Activated CD4-positive, alpha-beta T cell treated with anti-CD3 and anti-CD28 coated beads for 36 hours (primary cell): ENCODE data around the gene C6orf62. TPM values are rescaled to one million over a fixed set of nuclear protein-coding genes. Genes with fewer than 3 reads are reported as not detected.
"Not testable (repeated sequence)": the region's sequence is repeated elsewhere in the genome, so short reads cannot be mapped to it uniquely, and the experiment has no call there.

Experiments
- ATAC-seq: fragments of 200-7000 bp; cut with Tn5 transposase; one replicate; pipeline ENCODE4 v1.10.0; 2021; ENCODE audit warnings: mild to moderate bottlenecking, moderate library complexity
- CTCF ChIA-PET: fragments of 350-600 bp; sonication (Branson Sonifier 250); formaldehyde crosslinking; loops from one replicate; lab custom pipeline; 2021; ENCODE audit warnings: antibody characterized with exemption; lab: Charles Lee
- POLR2A ChIA-PET: fragments of 350-600 bp; sonication (Branson Sonifier 250); formaldehyde crosslinking; loops from one replicate; lab custom pipeline; 2021; ENCODE audit warnings: antibody characterized with exemption, inconsistent platforms; lab: Charles Lee
- DNase-seq: peaks from one replicate; pipeline ENCODE4 v3.0.0-alpha.2; 2020
- H3K27ac Mint-ChIP-seq: one replicate; pipeline ENCODE4 v1.8.0; 2021; ENCODE audit warnings: mixed read lengths
- H3K27me3 Mint-ChIP-seq: one replicate; pipeline ENCODE4 v1.8.0; 2021; ENCODE audit warnings: mixed read lengths
- H3K36me3 Mint-ChIP-seq: one replicate; pipeline ENCODE4 v1.8.0; 2021; ENCODE audit warnings: low read depth, mixed read lengths
- H3K4me1 Mint-ChIP-seq: one replicate; pipeline ENCODE4 v1.8.0; 2021; ENCODE audit warnings: mixed read lengths
- H3K4me3 Mint-ChIP-seq: one replicate; pipeline ENCODE4 v1.8.0; 2021; ENCODE audit warnings: mild to moderate bottlenecking, moderate library complexity, mixed read lengths
- H3K9me3 Mint-ChIP-seq: one replicate; pipeline ENCODE4 v1.8.0; 2021; ENCODE audit warnings: low read depth, mixed read lengths
- intact Hi-C, 2 experiments: fragments of 100-400 bp; cut with DNase I in 1 of 2; cut with micrococcal nuclease in 1 of 2; formaldehyde crosslinking; loops; one replicate each; pipeline versions ENCODE4 v1.14.2 to v1.15.1; 2022 to 2024; cut with DNase I, micrococcal nuclease
- total RNA-seq, 2 experiments: library from RNA; stranded (reverse); gene quantifications; one replicate each; pipeline ENCODE4 v1.2.3, GENCODE V29; 2021

Gene C6orf62
- 100 to 1,000 TPM; 141 to 147 TPM for total RNA-seq

DNA sequence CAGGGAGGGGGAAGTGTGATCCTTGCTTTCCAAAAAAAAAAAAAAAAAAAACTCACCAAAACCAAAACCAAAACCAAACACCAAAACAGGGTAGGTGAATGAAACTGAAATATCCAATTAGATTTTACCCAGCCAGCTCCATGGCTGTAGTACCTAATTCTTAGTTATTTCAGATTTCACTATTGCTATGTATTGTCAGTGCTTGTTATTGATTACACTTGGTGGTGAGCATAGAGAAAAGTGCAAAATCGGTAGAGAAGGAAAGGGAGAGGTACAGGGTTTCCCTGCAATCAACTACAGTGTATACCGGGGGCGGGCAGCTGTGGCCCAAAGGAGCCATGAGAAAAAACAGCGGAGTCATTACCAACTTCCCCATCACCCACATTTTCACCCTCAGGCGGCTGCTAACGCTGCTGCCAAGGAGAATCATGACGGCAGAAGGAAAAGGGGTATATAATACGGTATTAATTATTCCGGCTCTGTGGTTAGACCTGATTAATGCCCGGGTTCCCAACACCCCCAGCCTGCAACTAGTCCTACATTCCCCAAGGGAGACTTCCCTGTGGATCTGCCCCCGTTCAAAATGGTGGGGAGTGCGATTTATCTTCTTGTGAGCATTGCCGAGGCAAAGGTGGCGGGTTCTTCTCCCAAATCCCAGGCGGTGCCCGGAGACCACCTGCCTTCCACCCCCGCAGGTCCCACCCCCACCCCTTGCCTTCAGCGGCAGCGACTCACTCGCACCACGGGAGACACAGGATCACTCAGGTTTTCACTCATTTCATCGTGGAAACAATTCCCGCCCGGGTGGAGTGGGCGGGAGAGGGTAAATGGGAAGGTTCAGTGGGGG is at the start of gene C6orf62:
Gene C6orf62, minus strand, starts transcription at position 30 of the 847 bp plus-strand sequence. CDS start 486 bp downstream, outside the sequence.
- ATAC-seq (peak; percentile 13), DNase-seq (peak; percentile 80)
- ChIA-PET CTCF (interaction anchor here (0.6 to 2.1 kb wide), 11 partner anchors 9 to 299 kb away, joined by 3 to 9 read pairs (median 3); partner anchors contain the start of genes ACOT13, GMNN and TDP2), POLR2A (interaction anchor here (0.7 to 2.5 kb wide), 7 partner anchors 18 to 518 kb away, joined by 3 to 23 read pairs (median 7); no protein-coding TSS in a partner anchor)
- intact Hi-C loops: loop anchor here (1.0 to 10.0 kb wide), 4 partner anchors 19 to 298 kb away; no protein-coding TSS in a partner anchor
- H3K9me3 Mint-ChIP-seq: no peaks in the 10 kb centered on the region
- no peaks in the 10 kb centered on the region for H3K27me3 Mint-ChIP-seq
- H3K36me3 Mint-ChIP-seq: peaks cover 59% of the 10 kb centered on the region
- H3K4me3 Mint-ChIP-seq: peak within 1 kb of the TSS; percentile 99
- H3K4me1 Mint-ChIP-seq: peaks cover 46% of the 10 kb centered on the region
- H3K27ac Mint-ChIP-seq: peak within 1 kb of the TSS; percentile 98

DNA sequence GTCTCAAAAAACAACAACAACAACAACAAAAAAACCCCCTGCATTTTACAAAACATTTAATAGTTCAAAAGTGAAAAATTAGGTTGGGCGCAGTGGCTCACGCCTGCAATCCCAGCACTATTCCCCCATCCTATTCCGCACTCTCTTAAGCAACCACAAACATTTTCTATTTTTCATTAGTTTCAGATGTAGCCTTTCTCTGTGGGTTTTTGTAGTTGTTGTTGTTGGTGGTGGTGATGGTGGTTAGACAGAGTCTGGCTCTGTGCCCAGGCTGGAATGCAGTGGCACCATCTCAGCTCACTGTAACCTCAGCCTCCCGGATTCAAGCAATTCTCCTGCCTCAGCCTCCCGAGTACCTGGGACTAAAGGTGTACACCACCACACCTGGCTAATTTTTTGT is 49.4 kb upstream of the C6orf62 start:
- ATAC-seq: no peak
- H3K4me1 Mint-ChIP-seq: no peaks in the 10 kb centered on the region

DNA sequence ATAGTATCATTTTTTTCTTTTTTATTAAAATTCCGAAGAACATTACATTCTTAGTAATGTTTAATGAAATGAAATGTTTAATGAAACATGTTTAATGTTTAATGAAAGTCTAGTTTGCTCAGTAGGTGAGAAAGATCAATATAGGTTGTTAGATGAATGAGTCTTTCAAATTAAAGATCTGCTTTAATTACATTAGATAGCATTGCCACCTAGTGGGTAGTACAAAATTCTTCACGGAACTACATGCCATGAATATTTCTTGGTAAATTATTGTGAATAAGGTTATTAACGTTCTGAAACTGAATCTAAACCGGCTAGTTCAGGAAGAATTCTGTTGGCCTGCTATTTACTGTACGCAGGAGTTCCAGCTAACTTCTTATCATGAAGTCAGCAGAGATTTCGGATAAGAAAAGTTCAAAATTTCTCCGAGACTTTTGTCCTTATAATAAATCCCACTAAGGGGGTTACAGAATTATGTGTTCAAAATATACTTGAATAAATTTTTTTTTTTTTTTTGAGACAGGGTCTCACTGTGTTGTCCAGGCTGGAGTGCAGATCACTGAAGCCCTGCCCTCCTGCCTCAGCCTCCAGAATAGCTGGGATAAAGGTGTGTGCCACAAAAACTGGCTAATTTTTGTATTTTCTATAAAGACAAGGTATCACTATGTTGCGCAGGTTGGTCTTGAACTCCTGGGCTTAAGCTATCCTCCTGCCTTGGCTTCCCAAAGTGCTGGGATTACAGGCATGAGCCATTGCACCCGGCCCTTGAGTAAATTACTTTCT is 47.9 kb upstream of the C6orf62 start:
- Mint-ChIP-seq H3K27ac (no peak overlapping the region), H3K9me3 (no peaks in the 10 kb centered on the region), H3K36me3 (no peaks in the 10 kb centered on the region), H3K27me3 (no peaks in the 10 kb centered on the region), H3K4me3 (no peak overlapping the region), H3K4me1 (no peaks in the 10 kb centered on the region)
- DNase-seq (no peak), ATAC-seq (peak; percentile 76)
- CTCF ChIA-PET: interaction anchor here (0.7 to 5.7 kb wide), 16 partner anchors 9 to 265 kb away, joined by 3 to 71 read pairs (median 4); partner anchors contain the start of gene GMNN
- intact Hi-C loops: loop anchor here (1.0 to 10.0 kb wide), 7 partner anchors 46 to 482 kb away; no protein-coding TSS in a partner anchor
- POLR2A ChIA-PET: no interaction called here

More for the DNA sequence above, 49.4 kb upstream of the C6orf62 start:
- no peak overlapping the region for H3K27ac Mint-ChIP-seq
- H3K36me3 Mint-ChIP-seq: no peaks in the 10 kb centered on the region
- H3K9me3 Mint-ChIP-seq: no peaks in the 10 kb centered on the region
- no peak overlapping the region for H3K4me3 Mint-ChIP-seq
- no peaks in the 10 kb centered on the region for H3K27me3 Mint-ChIP-seq
- intact Hi-C loops: loop anchor here (5.0 to 10.0 kb wide), 3 partner anchors 71 to 484 kb away; no protein-coding TSS in a partner anchor
- DNase-seq: no peak
- CTCF ChIA-PET: interaction anchor here (0.7 to 5.7 kb wide), 2 partner anchors 180 to 186 kb away, joined by 3 to 71 read pairs; no protein-coding TSS in a partner anchor
- POLR2A ChIA-PET: no interaction called here

GRCh38 chr6:24765968-24766367 is 47.0 kb upstream of the C6orf62 start:
- POLR2A ChIA-PET: not testable (repeated sequence)
- CTCF ChIA-PET: interaction anchor here (0.8 to 5.7 kb wide), 12 partner anchors 9 to 264 kb away, joined by 3 to 71 read pairs (median 4); partner anchors contain the start of gene GMNN

DNA sequence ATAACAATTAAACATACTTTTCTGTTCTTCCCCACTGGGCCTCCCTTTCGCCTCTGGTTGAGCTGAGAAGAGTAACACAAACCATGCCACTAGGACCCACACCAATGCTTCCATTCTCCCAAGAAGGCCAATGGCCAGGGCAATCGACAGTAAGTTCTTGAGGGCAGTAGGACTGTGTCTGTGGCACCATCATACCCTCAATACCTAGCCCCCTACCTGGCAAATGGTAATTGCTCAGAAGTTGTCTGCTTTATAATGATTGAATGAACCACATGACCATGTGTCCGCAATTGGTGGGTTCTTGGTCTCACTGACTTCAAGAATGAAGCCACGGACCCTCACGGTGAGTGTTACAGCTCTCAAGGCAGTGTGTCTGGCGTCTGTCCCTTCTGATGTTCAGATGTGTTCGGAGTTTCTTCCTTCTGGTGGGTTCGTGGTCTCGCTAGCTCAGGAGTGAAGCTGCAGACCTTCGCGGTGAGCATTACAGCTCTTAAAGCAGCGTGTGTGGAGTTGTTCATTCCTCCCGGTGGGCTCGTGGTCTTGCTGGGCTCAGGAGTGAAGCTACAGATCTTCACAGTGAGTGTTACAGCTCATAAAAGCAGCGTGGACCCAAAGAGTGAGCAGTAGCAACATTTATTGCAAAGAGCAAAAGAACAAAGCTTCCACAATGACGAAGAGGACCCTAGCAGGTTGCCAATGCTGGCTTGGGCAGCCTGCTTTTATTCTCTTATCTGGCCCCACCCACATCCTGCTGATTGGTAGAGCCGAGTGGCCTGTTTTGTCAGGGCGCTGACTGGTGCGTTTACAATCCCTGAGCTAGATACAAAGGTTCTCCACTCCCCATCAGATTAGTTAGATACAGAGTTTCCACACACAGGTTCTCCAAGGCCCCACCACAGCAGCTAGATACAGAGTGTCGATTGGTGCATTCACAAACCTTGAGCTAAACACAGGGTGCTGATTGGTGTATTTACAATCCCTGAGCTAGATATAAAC is 46.2 kb upstream of the C6orf62 start:
- H3K9me3 Mint-ChIP-seq, H3K36me3 Mint-ChIP-seq, H3K27me3 Mint-ChIP-seq, H3K4me3 Mint-ChIP-seq, DNase-seq, POLR2A ChIA-PET, H3K27ac Mint-ChIP-seq, ATAC-seq, H3K4me1 Mint-ChIP-seq: not testable (repeated sequence)
- intact Hi-C loops: loop anchor here (5.0 to 10.0 kb wide), 3 partner anchors 68 to 480 kb away; no protein-coding TSS in a partner anchor
- CTCF ChIA-PET: interaction anchor here (0.7 to 5.7 kb wide), 6 partner anchors 12 to 218 kb away, joined by 3 to 71 read pairs (median 6); no protein-coding TSS in a partner anchor

More at GRCh38 chr6:24765968-24766367, 47.0 kb upstream of the C6orf62 start:
- not testable (repeated sequence) for H3K27ac Mint-ChIP-seq, H3K27me3 Mint-ChIP-seq, H3K4me1 Mint-ChIP-seq, H3K4me3 Mint-ChIP-seq, H3K36me3 Mint-ChIP-seq, DNase-seq, ATAC-seq, H3K9me3 Mint-ChIP-seq
- intact Hi-C loops: loop anchor here (1.0 to 10.0 kb wide), 7 partner anchors 45 to 481 kb away; no protein-coding TSS in a partner anchor

- no peaks in the 10 kb centered on the region for H3K4me1 Mint-ChIP-seq
- ATAC-seq (no peak), DNase-seq (no peak)
- no peak overlapping the region for H3K4me3 Mint-ChIP-seq
- POLR2A ChIA-PET: no interaction called here
- intact Hi-C loops: loop anchor here in 1 of 2 experiments (10.0 kb wide), 2 partner anchors 239 to 479 kb away; no protein-coding TSS in a partner anchor
- no peaks in the 10 kb centered on the region for H3K27me3 Mint-ChIP-seq
- H3K36me3 Mint-ChIP-seq: no peaks in the 10 kb centered on the region
- no peak overlapping the region for H3K27ac Mint-ChIP-seq
- CTCF ChIA-PET: interaction anchor here (0.6 to 1.1 kb wide), 2 partner anchors 14 to 183 kb away, joined by 3 read pairs; no protein-coding TSS in a partner anchor
- H3K9me3 Mint-ChIP-seq: no peaks in the 10 kb centered on the region
Observed at GRCh38 chr6:24763578-24763977, 44.6 kb upstream of the C6orf62 start.

GRCh38 chr6:24761851-24762250 is 42.9 kb upstream of the C6orf62 start:
- ChIA-PET CTCF (interaction anchor here (0.9 to 1.7 kb wide), 2 partner anchors 17 to 181 kb away, joined by 3 to 5 read pairs; no protein-coding TSS in a partner anchor), POLR2A (no interaction called here)
- no peak for ATAC-seq
- intact Hi-C loops: loop anchor here in 1 of 2 experiments (10.0 kb wide), 2 partner anchors 237 to 477 kb away; no protein-coding TSS in a partner anchor
- no peaks in the 10 kb centered on the region for H3K27me3 Mint-ChIP-seq
- no peak overlapping the region for H3K4me3 Mint-ChIP-seq
- no peak for DNase-seq
- H3K4me1 Mint-ChIP-seq: no peaks in the 10 kb centered on the region
- H3K36me3 Mint-ChIP-seq: no peaks in the 10 kb centered on the region
- no peaks in the 10 kb centered on the region for H3K9me3 Mint-ChIP-seq
- H3K27ac Mint-ChIP-seq: no peak overlapping the region

DNA sequence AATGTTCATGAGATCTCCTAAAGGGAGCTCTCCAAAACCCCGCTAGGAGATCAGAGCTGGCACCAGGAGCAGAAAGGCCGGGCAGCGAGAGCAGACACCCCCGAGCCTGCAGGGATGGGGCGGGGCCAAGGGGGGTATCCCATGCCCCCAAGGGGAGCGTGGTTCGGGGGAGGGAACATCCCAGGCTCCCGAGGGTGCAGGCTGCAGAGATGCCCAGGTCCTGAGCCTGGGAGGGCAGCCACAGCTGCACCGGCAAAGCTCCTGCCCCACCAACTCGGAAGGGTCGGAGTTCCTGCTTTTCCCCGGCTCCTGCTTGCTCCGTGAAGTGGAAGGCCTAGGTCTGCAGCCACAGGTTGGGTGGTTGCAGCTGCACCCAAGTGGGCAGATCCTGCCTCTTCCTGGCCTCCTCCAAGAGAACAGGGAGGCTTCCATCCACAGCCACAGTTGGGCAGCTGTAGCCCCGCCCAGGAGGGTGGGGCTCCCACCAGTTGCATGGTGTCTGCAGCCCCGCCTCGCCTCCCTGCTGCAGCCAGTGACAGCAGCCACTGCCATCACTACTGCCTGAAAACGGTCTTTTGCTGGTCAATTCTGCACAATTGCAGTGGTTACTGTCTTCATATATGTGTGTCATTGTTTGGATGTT is 42.4 kb upstream of the C6orf62 start:
- Mint-ChIP-seq H3K9me3 (no peaks in the 10 kb centered on the region), H3K4me1 (no peaks in the 10 kb centered on the region), H3K36me3 (no peaks in the 10 kb centered on the region), H3K27me3 (no peaks in the 10 kb centered on the region), H3K27ac (no peak overlapping the region), H3K4me3 (no peak overlapping the region)
- intact Hi-C loops: loop anchor here in 1 of 2 experiments (10.0 kb wide), 2 partner anchors 237 to 477 kb away; no protein-coding TSS in a partner anchor
- CTCF ChIA-PET: interaction anchor here (0.8 to 1.7 kb wide), 3 partner anchors 17 to 180 kb away, joined by 3 to 5 read pairs (median 3); no protein-coding TSS in a partner anchor
- POLR2A ChIA-PET: interaction anchor here (0.7 kb wide), 1 partner anchor 39 kb away, joined by 3 read pairs; no protein-coding TSS in a partner anchor
- peak; percentile 29 for DNase-seq
- peak; percentile 69 for ATAC-seq

DNA sequence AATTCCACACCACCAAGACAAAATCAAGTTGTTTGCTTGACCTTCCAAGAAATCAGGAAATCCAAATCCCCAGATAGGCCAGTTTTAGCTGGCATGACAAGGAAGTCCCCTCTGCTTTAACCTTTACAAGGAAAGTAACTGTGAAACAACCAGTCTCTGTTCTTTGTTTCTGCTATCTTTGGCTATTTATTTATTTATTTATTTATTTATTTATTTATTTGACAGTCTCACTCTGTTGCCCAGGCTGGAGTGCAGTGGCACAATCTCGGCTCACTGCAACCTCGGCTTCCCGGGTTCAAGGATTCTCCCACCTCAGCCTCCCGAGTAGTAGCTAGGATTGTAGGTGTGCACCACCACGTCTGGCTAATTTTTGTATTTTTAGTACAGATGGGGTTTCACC is 41.3 kb upstream of the C6orf62 start:
- no peaks in the 10 kb centered on the region for H3K27me3 Mint-ChIP-seq
- no peak for ATAC-seq
- H3K4me3 Mint-ChIP-seq: no peak overlapping the region
- DNase-seq: no peak
- H3K9me3 Mint-ChIP-seq: no peaks in the 10 kb centered on the region
- POLR2A ChIA-PET: no interaction called here
- no peaks in the 10 kb centered on the region for H3K4me1 Mint-ChIP-seq
- intact Hi-C loops: loop anchor here in 1 of 2 experiments (10.0 kb wide), 2 partner anchors 235 to 475 kb away; no protein-coding TSS in a partner anchor
- H3K36me3 Mint-ChIP-seq: no peaks in the 10 kb centered on the region
- CTCF ChIA-PET: interaction anchor here (1.2 to 1.7 kb wide), 4 partner anchors 10 to 188 kb away, joined by 3 to 5 read pairs (median 4); no protein-coding TSS in a partner anchor
- H3K27ac Mint-ChIP-seq: no peak overlapping the region
